ENCODE data around the gene TCP11. TPM values are rescaled to one million over a fixed set of nuclear protein-coding genes. Genes with fewer than 3 reads are reported as not detected.

Gene TCP11
- total RNA-seq, 3 donors from 2014 or later = 0.32 to 0.66 TPM; not detected in 1

DNA sequence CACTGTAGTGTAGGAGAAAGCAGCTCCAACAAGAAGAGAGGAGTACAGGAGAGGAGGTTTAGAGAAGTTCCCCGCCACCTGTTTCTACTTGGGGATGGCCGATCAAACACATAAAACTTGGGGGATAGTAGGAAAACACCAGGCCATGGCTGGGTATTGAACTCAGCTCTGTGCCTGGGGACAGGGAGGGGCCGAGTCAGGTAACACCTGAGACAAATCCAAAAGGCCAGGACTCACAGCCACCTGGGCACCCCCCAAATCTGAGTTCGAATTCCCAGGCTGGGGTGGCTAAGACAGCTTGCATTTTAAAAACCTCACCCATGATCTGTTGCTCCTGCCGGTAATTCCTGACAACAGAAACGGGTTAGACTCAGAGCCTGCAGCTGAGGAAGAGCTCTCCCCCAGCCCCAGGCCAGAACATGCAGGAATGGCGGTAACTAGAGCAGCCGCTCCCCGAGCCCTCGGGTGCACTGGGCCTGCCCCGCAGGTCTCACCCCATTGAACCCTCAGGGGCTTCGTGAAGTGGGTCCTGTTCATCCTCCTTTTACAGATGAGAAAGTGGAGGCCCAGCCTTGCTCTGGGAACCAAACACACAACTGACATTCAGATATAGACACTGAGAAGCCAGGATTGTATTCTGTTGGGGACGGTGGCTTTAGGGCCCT lies 61.0 kb downstream of the TCP11 start:
- no peak for DNase-seq (ENCODE audit: low spot score in 2 of 2)
- TF ChIP-seq, protein P1, sequence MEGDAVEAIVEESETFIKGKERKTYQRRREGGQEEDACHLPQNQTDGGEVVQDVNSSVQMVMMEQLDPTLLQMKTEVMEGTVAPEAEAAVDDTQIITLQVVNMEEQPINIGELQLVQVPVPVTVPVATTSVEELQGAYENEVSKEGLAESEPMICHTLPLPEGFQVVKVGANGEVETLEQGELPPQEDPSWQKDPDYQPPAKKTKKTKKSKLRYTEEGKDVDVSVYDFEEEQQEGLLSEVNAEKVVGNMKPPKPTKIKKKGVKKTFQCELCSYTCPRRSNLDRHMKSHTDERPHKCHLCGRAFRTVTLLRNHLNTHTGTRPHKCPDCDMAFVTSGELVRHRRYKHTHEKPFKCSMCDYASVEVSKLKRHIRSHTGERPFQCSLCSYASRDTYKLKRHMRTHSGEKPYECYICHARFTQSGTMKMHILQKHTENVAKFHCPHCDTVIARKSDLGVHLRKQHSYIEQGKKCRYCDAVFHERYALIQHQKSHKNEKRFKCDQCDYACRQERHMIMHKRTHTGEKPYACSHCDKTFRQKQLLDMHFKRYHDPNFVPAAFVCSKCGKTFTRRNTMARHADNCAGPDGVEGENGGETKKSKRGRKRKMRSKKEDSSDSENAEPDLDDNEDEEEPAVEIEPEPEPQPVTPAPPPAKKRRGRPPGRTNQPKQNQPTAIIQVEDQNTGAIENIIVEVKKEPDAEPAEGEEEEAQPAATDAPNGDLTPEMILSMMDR (IDR thresholded peaks at IDR 0.05) = no peak
- TF ChIP-seq POLR2AphosphoS5 (IDR thresholded peaks at IDR 0.05) (no peak), POLR2A (IDR thresholded peaks at IDR 0.05) (no peak)
- Histone ChIP-seq H3K36me3 (no peaks in the 10 kb centered on the region), H3K27me3 (no peaks in the 10 kb centered on the region), H3K4me1 (peaks cover 0 to 2% of the 10 kb centered on the region in 2 donors), H3K9me3 (no peaks in the 10 kb centered on the region), H3K4me3 (no peak overlapping the region), H3K27ac (peak overlapping the region in 1 of 2 donors; percentile 89)
- intact Hi-C loops (cut with DNase I; ENCODE audit: low total_unique reads) = no loop called here

DNA sequence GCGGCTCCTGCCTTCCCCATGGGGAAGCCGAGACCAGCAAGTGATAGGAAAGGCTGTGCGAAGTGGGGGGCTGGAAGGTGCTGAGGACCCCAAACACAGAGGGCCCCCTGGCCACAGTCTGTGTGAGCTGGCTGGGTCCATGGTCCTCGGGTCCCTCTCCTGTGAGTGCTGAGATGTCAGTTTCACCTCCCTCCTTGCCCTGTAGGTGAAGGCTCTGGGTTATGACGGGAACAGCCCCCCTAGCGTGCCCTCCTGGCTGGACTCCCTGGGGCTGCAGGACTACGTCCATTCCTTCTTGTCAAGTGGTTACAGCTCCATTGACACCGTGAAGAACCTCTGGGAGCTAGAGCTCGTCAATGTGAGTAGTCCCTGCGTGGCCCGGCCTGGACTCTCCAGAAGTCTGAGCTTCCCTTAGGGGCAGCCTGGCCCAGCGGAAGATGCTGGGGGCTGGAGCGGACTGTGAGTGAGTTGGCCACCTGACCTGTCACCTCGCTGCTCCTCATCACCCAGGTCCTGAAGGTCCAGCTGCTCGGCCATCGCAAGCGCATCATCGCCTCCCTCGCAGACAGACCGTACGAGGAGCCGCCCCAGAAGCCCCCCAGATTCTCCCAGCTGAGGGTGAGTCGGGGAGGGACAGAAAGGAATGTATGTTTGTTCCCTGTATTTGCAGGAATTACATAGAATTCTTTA lies 61.7 kb downstream of the TCP11 start:
- TF ChIP-seq POLR2AphosphoS5 (IDR thresholded peaks at IDR 0.05) = no peak
- TF ChIP-seq POLR2A (IDR thresholded peaks at IDR 0.05) = no peak
- TF ChIP-seq, protein P1 (IDR thresholded peaks at IDR 0.05) = no peak
- Histone ChIP-seq H3K27me3 (no peaks in the 10 kb centered on the region), H3K27ac (no peak overlapping the region), H3K4me1 (peaks cover 0 to 2% of the 10 kb centered on the region in 2 donors), H3K9me3 (no peaks in the 10 kb centered on the region), H3K36me3 (no peaks in the 10 kb centered on the region), H3K4me3 (no peak overlapping the region)
- DNase-seq (ENCODE audit: low spot score in 2 of 2) = peak in 1 of 2 donors; percentile 43
- intact Hi-C loops (cut with DNase I; ENCODE audit: low total_unique reads) = no loop called here

DNA sequence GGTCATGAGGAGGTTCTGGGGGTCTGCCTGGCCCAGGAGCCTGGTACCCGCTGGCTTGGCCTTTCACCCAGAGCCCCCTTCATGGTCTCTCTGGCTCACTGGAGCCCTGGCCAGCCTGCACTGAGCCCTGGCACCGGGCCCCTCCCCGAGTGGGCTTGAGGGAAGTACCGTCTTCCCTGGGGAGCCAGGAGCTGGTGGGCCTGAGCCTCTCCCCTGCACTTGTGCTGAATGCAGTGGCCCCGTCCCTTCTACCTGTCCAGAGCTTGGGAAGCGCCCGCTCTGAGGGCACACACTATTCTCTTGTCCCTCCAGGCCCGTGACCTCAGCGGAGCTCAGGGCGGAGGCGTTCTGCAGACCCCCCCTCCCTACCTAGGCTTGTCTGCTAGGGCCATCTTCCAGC lies 62.2 kb downstream of the TCP11 start:
- Histone ChIP-seq H3K4me1 (peaks cover 0 to 2% of the 10 kb centered on the region in 2 donors), H3K4me3 (no peak overlapping the region), H3K27me3 (no peaks in the 10 kb centered on the region), H3K9me3 (no peaks in the 10 kb centered on the region), H3K36me3 (no peaks in the 10 kb centered on the region), H3K27ac (peak overlapping the region in 1 of 2 donors; percentile 58)
- DNase-seq (ENCODE audit: low spot score in 2 of 2) = peak in 1 of 2 donors; percentile 48
- TF ChIP-seq, protein P1 (IDR thresholded peaks at IDR 0.05) = no peak
- TF ChIP-seq POLR2AphosphoS5 (IDR thresholded peaks at IDR 0.05) (no peak), POLR2A (IDR thresholded peaks at IDR 0.05) (no peak)
- intact Hi-C loops (cut with DNase I; ENCODE audit: low total_unique reads) = no loop called here

DNA sequence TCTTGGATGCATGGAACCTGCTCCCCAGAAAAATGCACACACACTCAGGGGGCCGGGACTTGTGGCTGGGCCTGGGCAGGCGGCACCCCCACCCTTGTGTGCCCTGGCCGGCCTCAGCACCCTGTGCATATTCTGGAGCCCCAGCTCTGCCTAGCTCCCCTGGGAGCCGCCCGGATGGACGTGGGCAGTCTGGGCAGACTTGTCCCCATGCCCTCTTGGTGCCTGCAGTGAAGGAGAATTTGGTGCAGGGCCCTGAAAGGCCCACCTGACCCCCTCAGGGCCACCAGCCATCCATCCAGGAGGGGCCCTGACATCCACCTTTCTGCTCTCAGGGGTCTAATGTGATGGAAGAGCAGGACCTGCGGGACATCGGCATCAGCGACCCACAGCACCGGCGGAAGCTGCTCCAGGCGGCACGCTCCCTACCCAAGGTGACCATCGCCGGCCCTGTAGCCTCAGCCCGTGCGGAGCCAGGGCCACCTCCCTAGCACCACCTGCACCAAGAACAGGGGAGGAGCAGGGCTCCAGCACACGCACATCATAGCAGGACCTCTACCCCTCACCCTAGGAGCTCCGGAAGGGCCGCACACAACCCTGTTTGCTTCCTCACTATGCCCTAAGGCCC lies 62.8 kb downstream of the TCP11 start:
- H3K36me3 ChIP-seq = no peaks in the 10 kb centered on the region
- intact Hi-C loops (cut with DNase I; ENCODE audit: low total_unique reads) = no loop called here
- peak in 1 of 2 donors; percentile 17 for DNase-seq (ENCODE audit: low spot score in 2 of 2)
- no peak overlapping the region for H3K4me3 ChIP-seq
- peaks cover 0 to 2% of the 10 kb centered on the region in 2 donors for H3K4me1 ChIP-seq
- H3K9me3 ChIP-seq = no peaks in the 10 kb centered on the region
- H3K27me3 ChIP-seq = no peaks in the 10 kb centered on the region
- TF ChIP-seq POLR2AphosphoS5 (IDR thresholded peaks at IDR 0.05) (no peak), POLR2A (IDR thresholded peaks at IDR 0.05) (no peak)
- TF ChIP-seq, protein P1 (IDR thresholded peaks at IDR 0.05) = no peak
- peak overlapping the region in 1 of 2 donors; percentile 58 for H3K27ac ChIP-seq

DNA sequence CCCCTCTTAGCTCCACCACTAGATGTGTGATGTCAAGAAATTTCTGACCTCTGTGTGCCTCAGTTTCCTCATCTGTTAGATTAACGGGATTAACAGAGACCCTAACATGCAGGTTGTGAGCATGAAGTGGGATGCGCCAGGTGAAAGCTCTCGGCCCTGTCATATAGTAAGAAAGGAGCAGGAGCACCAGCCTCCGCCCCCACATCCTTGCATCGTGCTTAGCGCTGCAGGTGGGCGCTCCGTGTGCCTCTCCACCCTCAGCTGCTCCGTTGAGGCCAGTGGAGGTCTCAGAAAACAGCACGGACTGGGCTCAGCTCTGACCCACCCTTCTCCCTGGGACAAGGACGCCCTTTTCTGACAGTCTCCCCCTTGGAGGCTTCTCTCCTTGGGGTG lies 63.4 kb downstream of the TCP11 start:
- H3K4me3 ChIP-seq = no peak overlapping the region
- H3K36me3 ChIP-seq = no peaks in the 10 kb centered on the region
- TF ChIP-seq POLR2AphosphoS5 (IDR thresholded peaks at IDR 0.05) = no peak
- TF ChIP-seq, protein P1 (IDR thresholded peaks at IDR 0.05) = no peak
- no peak for TF ChIP-seq POLR2A (IDR thresholded peaks at IDR 0.05)
- H3K27me3 ChIP-seq = no peaks in the 10 kb centered on the region
- H3K9me3 ChIP-seq = no peaks in the 10 kb centered on the region
- intact Hi-C loops (cut with DNase I; ENCODE audit: low total_unique reads) = no loop called here
- DNase-seq (ENCODE audit: low spot score in 2 of 2) = peak in 1 of 2 donors; percentile 33
- peak overlapping the region in 1 of 2 donors; percentile 58 for H3K27ac ChIP-seq
- peaks cover 0 to 2% of the 10 kb centered on the region in 2 donors for H3K4me1 ChIP-seq
